HG03045 (cell line): Measurements from ENCODE around the gene NMUR1.
"Not testable (repeated sequence)": the region's sequence is repeated elsewhere in the genome, so short reads cannot be mapped to it uniquely, and the experiment has no call there.

Experiments
- ATAC-seq: cut with Tn5 transposase; IDR thresholded peaks from one replicate; pipeline ENCODE4 v1.9.1; 2021; ENCODE audit warnings: mild to moderate bottlenecking, moderate library complexity; ENCODE audit not compliant: unreplicated experiment

The NMUR1 gene

GRCh38 chr2:231530099-231531011 lies at the start of gene NMUR1:
Gene NMUR1 (minus strand): TSS chr2:231530445. CDS start chr2:231530361, 84 bp downstream.
- peak; percentile 49 for ATAC-seq

GRCh38 chr2:231579560-231579959 lies 49.3 kb upstream of the NMUR1 start:
- no peak for ATAC-seq

GRCh38 chr2:231578655-231579054 lies 48.4 kb upstream of the NMUR1 start:
- not testable (repeated sequence) for ATAC-seq

GRCh38 chr2:231576465-231576864 lies 46.2 kb upstream of the NMUR1 start:
- ATAC-seq: no peak

- ATAC-seq: no peak
These were observed 45.5 kb upstream of the NMUR1 start for GRCh38 chr2:231575612-231576256.

- no peak for ATAC-seq
These were observed 43.6 kb upstream of the NMUR1 start for GRCh38 chr2:231573698-231574421.

GRCh38 chr2:231573096-231573495 lies 42.9 kb upstream of the NMUR1 start:
- no peak for ATAC-seq

- ATAC-seq: no peak
These were observed 41.5 kb upstream of the NMUR1 start for GRCh38 chr2:231571661-231572191.

- ATAC-seq: not testable (repeated sequence)
These were observed 40.7 kb upstream of the NMUR1 start for GRCh38 chr2:231570915-231571314.

- ATAC-seq: no peak
These were observed 38.7 kb upstream of the NMUR1 start for GRCh38 chr2:231568785-231569435.

- ATAC-seq: no peak
These were observed 38.0 kb upstream of the NMUR1 start for GRCh38 chr2:231568098-231568784.

- no peak for ATAC-seq
These were observed 36.9 kb upstream of the NMUR1 start for GRCh38 chr2:231567159-231567558.

GRCh38 chr2:231565887-231566594 lies 35.8 kb upstream of the NMUR1 start:
- ATAC-seq: no peak

- no peak for ATAC-seq
These were observed 33.2 kb upstream of the NMUR1 start for GRCh38 chr2:231563378-231563961.

GRCh38 chr2:231557571-231558217 lies 27.4 kb upstream of the NMUR1 start:
- ATAC-seq: peak; percentile 70

GRCh38 chr2:231556981-231557380 lies 26.7 kb upstream of the NMUR1 start:
- ATAC-seq: no peak

GRCh38 chr2:231556496-231556895 lies 26.3 kb upstream of the NMUR1 start:
- ATAC-seq: not testable (repeated sequence)

- no peak for ATAC-seq
These were observed 24.7 kb upstream of the NMUR1 start for GRCh38 chr2:231554748-231555545.
